AG04450 (cell line): ENCODE results near the gene R3HDM1. TPM values are rescaled to one million over a fixed set of nuclear protein-coding genes. Genes with fewer than 3 reads are reported as not detected.
A peak's percentile ranks its signal among the peaks of the same experiment; 100 is the strongest.
"Not testable (repeated sequence)": the region's sequence is repeated elsewhere in the genome, so short reads cannot be mapped to it uniquely, and the experiment has no call there.

Experiments used
- CTCF ChIA-PET: fragments of 300-600, 350-600 bp; formaldehyde crosslinking; extraction: SDS; loops from one replicate; lab custom pipeline; 2022; ENCODE audit warnings: antibody characterized with exemption, inconsistent platforms; lab: Charles Lee
- POLR2A ChIA-PET: fragments of 350-600 bp; formaldehyde crosslinking; extraction: SDS; loops from one replicate; lab custom pipeline; 2021; ENCODE audit warnings: antibody characterized with exemption, inconsistent platforms; lab: Yijun Ruan, JAX
- DNase-seq: peaks from one replicate; pipeline ENCODE4 v3.0.0-alpha.2; 2011; ENCODE audit warnings: low read depth, low spot score
- H3K27ac ChIP-seq: one replicate; pipeline ENCODE4 v1.5.1; 2012; ENCODE audit warnings: low read depth, low read length, control low read depth
- H3K27me3 ChIP-seq: one replicate; pipeline ENCODE4 v1.6.0; 2012; ENCODE audit warnings: low read length; ENCODE audit not compliant: control insufficient read depth, insufficient read depth
- H3K4me3 ChIP-seq: 2 replicates; pipeline ENCODE4 v1.5.1; 2011; ENCODE audit warnings: mild to moderate bottlenecking, low read depth, low read length, control low read depth
- H3K9me3 ChIP-seq: 2 replicates; pipeline ENCODE4 v1.5.1; 2012; ENCODE audit warnings: low read length; ENCODE audit not compliant: control insufficient read depth, insufficient read depth
- CTCF ChIP-seq: IDR thresholded peaks from 2 replicates; pipeline ENCODE4 v1.5.1; 2011; ENCODE audit warnings: low read depth, low read length, control low read depth, inconsistent platforms
- polyA plus RNA-seq: library from polyadenylated mRNA; depleted of rRNA; stranded (reverse); fragments of >200 nt; gene quantifications from 2 replicates; pipeline ENCODE4 v1.2.3, GENCODE V29; 2011

The R3HDM1 gene
- polyA plus RNA-seq, 1 experiment: 39.1 TPM

DNA sequence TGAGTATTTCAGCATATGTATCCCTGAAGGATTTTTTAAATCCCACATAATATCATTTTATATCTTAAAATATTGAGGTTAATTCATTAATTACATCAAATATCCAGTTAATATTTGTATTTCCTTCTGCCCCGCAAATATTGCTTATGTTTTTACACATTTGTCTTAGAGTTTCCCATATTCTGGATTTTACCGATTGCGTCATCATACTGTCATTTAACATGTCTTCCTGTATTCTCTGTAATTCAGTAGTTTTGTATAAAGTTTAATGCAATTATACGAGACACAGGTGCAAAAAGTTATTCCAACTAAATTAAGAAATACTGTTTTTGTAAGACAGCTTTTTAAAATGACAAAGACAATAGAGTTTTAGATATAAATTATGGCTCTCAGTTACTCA lies 176.9 kb downstream of the R3HDM1 start:
- Histone ChIP-seq H3K27ac (no peak overlapping the region), H3K27me3 (no peaks in the 10 kb centered on the region), H3K4me3 (no peak overlapping the region), H3K9me3 (no peaks in the 10 kb centered on the region)
- POLR2A ChIA-PET: no interaction called here
- TF ChIP-seq CTCF: no peak
- CTCF ChIA-PET: interaction anchor here (0.6 to 6.6 kb wide), 4 partner anchors 235 to 719 kb away, joined by 6 to 125 read pairs (median 39); no protein-coding TSS in a partner anchor
- no peak for DNase-seq

- POLR2A ChIA-PET: interaction anchor here (0.6 kb wide), 1 partner anchor 338 kb away, joined by 6 read pairs; no protein-coding TSS in a partner anchor
- no peaks in the 10 kb centered on the region for H3K27me3 ChIP-seq
- CTCF ChIA-PET: interaction anchor here (0.6 to 6.6 kb wide), 26 partner anchors 8 to 759 kb away, joined by 3 to 125 read pairs (median 4); no protein-coding TSS in a partner anchor
Observed at GRCh38 chr2:135709992-135710391, 178.7 kb downstream of the R3HDM1 start.

DNA sequence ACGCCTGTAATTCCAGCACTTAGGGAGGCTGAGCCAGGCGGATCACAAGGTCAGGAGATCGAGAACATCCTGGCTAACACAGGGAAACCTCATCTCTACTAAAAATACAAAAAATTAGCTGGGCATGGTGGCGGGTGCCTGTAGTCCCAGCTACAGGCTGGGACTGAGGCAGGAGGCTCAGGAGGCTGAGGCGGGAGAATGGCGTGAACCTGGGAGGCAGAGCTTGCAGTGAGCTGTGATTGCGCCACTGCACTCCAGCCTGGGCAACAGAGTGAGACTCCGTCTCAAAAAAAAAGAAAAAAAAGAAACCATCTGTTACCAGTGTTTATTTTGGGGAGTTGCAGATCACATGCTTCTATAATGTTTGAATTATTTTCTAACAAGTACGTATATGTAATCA lies 183.8 kb downstream of the R3HDM1 start:
- CTCF ChIA-PET: interaction anchor here (0.5 kb wide), 1 partner anchor 12 kb away, joined by 3 read pairs; no protein-coding TSS in a partner anchor
- H3K9me3 ChIP-seq, H3K4me3 ChIP-seq, POLR2A ChIA-PET, H3K27me3 ChIP-seq, H3K27ac ChIP-seq, DNase-seq: not testable (repeated sequence)

More at GRCh38 chr2:135709992-135710391, 178.7 kb downstream of the R3HDM1 start:
- Histone ChIP-seq H3K9me3 (no peaks in the 10 kb centered on the region), H3K4me3 (no peak overlapping the region), H3K27ac (no peak overlapping the region)
- peak; percentile 94 for TF ChIP-seq CTCF
- DNase-seq: no peak

DNA sequence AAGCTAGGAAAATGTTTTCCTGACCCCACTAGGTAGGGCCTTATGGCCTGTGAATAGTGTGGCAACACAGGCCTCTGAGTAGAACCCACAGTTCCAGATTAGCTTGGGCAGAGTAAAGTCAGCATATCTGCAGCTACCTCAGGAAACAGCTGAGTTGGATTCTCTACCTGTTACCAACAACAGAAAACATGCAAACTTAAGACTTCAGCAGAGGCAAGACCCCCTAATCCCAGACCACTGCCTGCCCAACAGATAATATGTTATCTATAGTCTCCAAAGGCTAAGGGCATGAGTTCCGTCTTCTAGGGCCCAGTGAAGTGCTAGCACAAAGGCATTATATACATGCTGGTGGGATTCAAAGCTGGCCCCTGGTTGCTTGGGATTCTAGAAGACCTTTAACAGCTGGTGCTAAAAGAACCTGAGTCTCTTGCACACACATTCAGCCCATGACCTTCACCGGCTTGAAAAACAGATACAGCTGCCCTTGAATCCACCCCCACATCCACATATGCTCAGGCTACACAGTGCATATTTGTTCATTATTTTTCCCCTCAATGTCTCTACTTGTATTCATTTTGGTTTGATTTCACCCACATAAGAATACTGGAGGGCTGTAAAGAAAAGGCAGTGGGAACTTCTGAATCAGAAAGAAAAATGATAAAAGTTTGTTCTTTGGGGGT lies 196.9 kb downstream of the R3HDM1 start:
- ChIA-PET CTCF (no interaction called here), POLR2A (no interaction called here)
- TF ChIP-seq CTCF: no peak

GRCh38 chr2:135732561-135732960 lies 201.3 kb downstream of the R3HDM1 start:
- no peak for TF ChIP-seq CTCF
- ChIA-PET CTCF (interaction anchor here (0.8 to 2.2 kb wide), 2 partner anchors 23 to 65 kb away, joined by 3 to 7 read pairs; no protein-coding TSS in a partner anchor), POLR2A (no interaction called here)
- no peaks in the 10 kb centered on the region for H3K9me3 ChIP-seq
- no peaks in the 10 kb centered on the region for H3K27me3 ChIP-seq
- no peak overlapping the region for H3K4me3 ChIP-seq
- DNase-seq: no peak
- no peak overlapping the region for H3K27ac ChIP-seq

More for the DNA sequence above, 196.9 kb downstream of the R3HDM1 start:
- DNase-seq: no peak
- Histone ChIP-seq H3K4me3 (no peak overlapping the region), H3K27ac (no peak overlapping the region), H3K9me3 (no peaks in the 10 kb centered on the region), H3K27me3 (no peaks in the 10 kb centered on the region)
